GM18907 (cell line): Measurements from ENCODE around the gene EPHB2.

Source experiments
- ATAC-seq: cut with Tn5 transposase; IDR thresholded peaks from one replicate; pipeline ENCODE4 v1.9.1; 2021; ENCODE audit warnings: mild to moderate bottlenecking, moderate library complexity; ENCODE audit not compliant: unreplicated experiment

The EPHB2 gene

DNA sequence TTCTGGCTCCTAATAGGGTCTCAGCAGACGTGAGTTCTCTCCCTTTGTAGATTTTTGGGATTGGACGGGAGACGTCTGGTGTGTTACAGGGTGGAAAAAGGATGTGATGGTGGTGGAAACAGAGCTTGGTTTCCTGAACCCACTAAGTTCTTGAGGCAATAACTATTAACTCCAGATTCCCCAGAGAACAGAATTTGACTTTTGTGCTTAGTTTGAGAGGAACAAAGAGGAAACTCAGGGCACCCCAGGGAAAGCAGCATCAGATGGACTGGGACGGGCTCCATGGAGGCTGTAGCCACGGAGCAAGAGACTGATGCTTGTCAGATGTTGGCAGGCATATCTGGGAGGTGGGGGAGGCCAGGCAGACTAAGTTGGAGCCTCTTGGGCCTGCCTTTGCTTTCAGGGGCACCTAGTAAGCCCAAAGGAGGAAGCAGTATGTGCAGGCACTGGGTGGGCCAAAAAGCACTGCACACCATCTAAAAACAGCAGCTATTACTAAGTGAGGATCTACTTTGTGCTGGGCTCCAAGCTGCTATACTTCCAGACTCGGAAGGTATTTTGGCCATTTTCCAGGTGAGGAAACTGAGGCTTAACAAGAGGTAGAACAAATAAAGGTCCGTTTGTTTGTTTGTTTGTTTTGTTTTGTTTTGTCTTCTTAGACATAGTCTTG, 66.9 kb downstream of the EPHB2 start:
- ATAC-seq, result no peak

DNA sequence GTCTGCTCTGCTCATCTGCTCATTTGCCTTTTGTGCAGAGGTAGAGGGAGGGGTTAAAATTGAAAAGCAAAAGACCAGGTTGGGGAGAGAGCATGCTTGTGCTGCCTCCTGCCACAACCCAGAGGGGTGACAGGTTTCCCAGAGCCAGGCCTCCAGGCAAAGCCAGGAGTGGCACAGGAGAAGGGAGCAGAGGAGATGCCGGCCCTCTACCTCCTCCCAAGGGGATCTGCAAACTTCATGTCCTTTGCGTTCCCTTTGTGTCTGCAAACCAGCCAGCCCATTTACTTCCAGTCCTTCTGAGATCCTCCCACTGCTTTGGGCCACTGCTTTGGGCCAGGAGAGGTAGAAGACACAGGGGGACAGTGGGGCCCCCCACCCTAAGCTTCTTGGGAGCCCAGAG, 67.8 kb downstream of the EPHB2 start:
- no peak for ATAC-seq

DNA sequence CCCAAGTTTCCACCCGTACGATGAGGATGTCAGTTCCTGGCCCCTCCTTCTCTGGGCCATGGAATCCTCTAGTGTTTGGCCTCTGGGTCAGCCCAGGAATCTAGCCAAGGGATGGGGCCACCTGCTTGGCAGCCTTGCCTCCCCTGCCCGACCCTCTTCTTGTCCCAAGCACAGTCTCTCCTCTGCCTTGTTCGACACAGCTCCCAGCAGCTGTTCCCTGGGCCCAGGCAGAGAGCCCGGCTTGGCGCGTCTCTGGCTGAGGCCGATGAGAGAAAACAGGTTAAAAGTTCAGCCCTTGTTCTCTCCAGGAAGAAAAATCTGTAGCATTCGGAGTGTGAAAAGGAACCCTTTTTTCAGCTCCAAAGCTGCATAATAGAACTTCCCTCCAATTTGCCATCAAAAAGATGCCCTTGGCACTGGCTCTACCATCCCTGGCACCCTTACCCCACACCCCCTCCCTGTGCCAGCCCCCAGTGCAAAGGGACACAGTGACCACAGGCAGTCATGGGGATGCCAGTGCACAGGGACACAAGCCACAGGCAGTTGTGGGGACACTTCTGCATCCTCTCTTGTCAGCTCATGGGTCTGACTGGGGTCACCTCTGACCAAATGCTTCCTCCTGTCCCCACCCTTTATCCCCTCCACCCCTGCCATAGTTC, 68.4 kb downstream of the EPHB2 start:
- ATAC-seq, result no peak

DNA sequence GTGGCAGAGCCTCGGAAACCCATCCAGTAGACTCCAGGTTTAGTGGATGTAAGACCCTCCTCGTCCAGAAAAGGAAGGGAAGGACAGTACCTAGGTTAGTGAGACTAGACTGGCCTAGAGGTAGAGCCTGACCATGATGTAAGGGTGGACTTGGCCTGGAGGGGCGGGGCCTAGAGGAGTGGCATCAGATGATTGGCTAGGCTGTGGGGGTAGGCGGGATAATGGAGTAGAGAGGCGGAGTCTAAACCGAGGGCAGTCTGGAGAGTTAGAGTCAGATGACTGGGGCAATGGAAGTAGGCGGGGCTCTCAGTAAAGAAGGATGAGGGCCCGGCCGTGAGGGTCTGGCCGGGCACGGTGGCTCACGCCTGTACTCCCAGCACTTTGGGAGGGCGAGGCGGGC, 70.1 kb downstream of the EPHB2 start:
- ATAC-seq, result no peak

DNA sequence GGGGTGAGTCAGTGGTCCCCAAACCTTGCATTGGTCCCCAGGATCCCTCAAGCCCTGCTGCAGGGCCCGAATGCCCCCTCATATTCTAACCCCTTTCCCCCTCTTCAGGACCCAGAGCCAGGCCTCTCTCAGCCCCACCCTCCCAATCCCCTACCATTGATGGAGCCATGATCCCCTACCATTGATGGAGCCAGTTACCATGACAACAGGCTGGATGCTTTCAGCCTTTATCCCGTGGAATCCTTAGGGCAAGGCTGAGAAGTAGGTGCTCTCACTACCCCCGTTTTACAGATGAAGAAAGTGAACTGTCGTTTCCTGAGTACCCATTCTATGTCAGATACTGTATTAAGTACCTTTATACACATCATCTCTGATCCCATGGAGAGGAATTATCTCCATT, 70.8 kb downstream of the EPHB2 start:
- ATAC-seq, result no peak

DNA sequence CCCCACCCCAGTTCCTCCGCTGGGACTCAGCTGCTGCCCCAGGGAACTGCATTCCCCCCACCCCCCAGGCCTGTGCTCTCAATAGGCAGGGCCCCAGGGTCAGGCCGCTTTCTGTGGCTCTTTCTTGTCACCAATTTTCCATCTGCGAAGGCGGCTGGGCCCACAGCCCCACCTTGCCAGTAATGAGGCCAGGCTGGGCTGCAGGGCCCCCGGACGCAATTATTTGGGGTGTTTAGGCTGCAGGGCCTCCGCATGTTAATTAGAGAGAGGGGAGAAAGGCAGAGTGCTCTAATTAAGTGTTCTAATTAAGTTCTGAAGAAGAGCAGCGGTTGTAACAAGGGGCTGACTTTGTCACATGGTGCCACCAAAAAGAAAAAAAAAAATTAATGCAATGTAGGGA, 71.8 kb downstream of the EPHB2 start:
- ATAC-seq, result no peak

DNA sequence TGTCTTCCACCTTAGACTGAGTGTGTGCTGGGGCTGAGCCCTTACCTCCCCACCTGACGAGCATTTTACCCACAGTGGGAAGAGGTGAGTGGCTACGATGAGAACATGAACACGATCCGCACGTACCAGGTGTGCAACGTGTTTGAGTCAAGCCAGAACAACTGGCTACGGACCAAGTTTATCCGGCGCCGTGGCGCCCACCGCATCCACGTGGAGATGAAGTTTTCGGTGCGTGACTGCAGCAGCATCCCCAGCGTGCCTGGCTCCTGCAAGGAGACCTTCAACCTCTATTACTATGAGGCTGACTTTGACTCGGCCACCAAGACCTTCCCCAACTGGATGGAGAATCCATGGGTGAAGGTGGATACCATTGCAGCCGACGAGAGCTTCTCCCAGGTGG, 73.7 kb downstream of the EPHB2 start:
- ATAC-seq, result no peak

DNA sequence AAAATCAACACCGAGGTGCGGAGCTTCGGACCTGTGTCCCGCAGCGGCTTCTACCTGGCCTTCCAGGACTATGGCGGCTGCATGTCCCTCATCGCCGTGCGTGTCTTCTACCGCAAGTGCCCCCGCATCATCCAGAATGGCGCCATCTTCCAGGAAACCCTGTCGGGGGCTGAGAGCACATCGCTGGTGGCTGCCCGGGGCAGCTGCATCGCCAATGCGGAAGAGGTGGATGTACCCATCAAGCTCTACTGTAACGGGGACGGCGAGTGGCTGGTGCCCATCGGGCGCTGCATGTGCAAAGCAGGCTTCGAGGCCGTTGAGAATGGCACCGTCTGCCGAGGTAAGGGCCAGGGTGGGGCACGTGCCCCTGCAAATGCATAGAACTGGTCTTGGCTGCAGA, 74.1 kb downstream of the EPHB2 start:
- ATAC-seq, result no peak

DNA sequence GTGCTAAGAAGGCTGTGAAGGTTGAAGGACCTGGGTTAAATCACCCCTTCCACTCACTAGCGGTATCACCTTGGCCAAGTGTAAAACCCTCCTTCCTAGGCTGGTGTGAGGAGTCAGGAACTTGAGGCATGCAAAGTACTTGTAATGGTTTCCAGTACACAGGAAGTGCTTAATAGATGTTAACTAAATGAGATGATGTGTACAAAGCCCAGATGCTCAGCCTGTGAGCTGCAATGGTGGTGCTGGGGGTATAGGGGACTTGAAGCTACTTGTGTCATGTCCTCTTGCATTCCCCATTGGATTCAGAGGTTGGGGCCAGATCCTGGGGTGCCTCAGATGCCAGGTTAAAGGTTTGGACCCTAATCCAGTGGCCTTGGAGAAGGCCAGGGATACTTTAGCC, 75.5 kb downstream of the EPHB2 start:
- no peak for ATAC-seq

DNA sequence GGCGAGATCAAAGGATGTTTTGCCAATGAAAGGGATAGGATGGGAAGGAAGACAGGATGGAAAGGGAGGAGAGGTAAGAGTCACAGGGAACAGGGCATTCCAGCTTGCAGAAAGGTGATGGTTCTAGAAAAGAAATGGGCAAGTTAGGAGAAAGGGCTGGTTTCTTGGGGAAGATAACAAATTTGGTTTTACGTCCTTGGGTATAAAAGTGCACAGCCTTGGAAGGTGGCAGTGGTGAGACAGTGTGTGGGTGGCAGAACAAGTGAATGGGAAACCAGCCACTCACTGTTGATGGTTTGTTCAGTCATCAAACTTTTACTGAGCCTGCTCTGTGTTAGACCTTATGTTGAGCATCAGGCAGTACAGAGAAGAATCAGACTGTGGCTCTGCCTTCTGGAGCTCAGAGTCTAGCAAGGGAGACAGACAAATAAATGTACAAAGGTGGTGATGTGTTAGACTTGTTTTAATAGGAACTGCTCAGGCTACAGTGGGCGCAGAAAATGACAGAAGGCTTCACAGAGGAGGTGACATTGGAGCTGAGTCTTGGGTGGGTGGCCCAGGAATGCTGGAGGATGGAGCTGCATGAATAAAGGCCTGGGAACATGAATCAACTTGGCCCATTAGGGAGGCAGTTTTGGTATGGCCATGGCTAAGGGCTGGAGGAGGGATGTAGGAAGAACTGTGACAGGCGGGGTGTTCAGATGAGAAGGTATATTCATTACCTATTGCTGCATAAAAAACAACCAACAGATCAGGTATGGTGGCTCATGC, 76.3 kb downstream of the EPHB2 start:
- ATAC-seq, result no peak

DNA sequence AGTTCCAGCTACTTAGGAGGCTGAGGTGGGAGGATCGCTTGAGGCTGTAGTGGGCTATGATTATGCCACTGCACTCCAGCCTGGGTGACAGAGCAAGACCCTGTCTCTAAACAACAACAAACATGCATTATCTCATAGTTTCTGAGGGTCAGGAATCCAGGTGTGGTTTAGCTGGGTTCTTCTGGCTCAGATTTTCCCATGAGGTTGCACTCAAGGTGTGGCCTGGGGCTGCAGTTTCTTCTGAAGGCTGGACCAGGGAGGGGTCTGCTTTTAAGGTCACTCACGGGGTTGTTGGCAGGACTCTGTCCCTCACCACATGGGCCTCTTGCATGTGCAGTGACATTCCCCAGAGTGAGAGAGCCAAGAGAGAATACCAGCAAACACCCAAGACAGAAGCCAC, 77.0 kb downstream of the EPHB2 start:
- ATAC-seq, result no peak

DNA sequence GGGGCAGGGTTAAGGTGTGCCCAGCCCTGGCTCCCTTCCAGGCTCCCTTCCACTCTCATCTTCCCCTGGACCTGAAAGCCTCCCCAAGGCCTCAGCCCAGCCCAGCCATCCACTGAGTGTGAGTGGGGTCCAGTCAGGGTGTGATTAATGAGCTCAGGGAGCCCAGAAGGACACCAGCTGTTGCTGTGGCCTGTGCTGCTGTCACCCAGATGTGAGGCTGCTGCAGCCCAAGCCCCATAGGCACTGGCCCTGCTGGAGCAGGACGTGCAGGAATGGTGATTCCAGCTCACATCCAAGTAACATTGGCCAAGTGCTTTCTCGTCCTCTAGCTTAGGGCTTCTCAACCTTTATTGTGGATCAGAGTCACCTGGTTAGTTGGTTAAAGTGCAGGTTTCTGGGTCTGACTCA, 77.6 kb downstream of the EPHB2 start:
- ATAC-seq, result no peak

DNA sequence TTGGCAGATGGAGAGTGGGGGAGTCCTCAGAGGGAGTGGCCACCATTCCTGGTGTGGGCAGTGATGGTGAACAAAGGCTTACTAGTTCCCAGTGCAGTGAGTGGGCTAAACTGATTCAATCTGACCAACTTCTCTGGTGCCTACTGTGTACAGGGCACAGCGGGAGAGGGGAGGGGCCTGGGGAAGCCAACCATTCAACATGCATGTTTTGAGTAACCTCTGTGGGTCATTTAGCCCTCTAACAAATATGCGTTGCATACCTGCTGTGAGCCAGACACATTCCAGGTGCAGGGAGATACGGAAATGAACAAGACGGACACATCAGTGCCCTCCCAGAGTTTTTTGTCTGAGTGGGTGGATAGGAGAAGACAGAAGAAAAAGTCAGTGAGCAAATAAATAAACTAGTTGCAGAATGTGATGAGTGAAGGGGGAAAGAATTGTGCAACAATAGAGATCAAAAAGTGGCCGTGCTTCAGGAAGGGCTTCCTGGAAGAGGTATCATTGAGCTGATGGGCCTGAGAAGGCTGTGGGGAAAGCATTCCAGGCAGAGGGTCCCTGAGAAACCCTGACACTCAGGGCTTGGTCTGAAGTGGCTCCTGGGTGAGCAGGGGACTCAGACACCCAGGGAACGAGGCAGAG, 78.8 kb downstream of the EPHB2 start:
- no peak for ATAC-seq

DNA sequence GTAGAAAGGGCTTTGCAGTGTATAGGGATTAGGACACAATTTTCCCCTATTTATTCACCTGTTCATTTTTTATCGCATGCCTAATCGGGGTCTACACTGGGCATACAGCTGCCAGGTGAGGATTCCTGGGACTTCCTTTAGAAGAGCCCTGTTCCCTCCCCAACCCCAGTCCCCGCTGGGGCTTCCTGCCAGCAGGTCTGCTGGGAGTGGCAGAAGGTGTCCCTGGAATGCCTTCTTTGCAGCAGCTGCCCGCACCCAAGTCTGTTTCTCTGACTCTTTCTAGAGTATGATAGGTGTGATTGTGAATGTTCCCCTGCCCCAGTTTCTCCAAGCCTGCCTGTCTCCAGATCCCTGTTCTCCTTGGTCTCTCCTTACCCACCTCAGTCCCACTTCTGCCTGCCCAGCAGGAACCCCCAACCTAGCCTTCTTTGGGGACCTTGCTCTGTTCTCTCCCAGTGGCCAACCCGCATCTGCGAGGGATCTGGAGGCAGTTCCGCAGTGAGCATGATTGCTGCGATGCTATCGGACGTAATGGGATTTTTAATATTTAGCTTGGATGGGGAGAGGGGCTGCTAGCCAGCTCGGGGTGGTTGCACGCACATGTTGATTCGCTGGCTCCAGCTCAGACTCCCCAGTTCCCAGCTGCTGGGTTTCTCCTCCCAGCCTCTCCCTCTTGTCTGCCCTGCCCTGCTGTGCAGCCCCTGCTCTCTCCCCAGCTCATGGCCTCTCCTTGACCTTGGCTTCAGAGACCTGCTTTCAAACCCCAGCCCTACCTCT, 79.8 kb downstream of the EPHB2 start:
- ATAC-seq, result no peak

DNA sequence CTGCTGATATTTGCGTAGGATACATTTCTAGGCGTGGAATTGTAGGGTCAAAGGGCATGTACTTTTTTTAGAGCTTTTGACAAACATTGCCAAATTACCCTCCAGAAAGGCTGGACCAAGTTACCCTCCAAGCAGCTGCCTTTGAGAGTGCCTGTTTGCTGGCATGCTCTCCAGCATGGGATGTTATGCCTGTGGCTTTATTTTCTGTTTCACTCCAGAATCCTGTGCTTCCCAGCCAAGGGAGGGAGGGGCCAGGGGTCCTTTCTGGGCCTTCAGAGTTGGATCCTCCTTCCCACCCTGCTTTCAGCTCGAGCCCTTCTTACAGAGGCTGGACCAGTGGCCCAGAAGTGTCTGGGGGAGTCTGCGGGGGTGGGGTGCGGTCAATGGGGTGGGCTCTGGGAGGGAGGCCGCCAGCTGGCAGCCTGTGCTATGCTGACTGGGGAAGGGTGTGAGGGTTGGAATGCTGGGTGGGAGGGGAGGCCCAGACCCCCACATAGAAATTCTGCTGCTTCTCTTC, 81.2 kb downstream of the EPHB2 start:
- ATAC-seq, result no peak

DNA sequence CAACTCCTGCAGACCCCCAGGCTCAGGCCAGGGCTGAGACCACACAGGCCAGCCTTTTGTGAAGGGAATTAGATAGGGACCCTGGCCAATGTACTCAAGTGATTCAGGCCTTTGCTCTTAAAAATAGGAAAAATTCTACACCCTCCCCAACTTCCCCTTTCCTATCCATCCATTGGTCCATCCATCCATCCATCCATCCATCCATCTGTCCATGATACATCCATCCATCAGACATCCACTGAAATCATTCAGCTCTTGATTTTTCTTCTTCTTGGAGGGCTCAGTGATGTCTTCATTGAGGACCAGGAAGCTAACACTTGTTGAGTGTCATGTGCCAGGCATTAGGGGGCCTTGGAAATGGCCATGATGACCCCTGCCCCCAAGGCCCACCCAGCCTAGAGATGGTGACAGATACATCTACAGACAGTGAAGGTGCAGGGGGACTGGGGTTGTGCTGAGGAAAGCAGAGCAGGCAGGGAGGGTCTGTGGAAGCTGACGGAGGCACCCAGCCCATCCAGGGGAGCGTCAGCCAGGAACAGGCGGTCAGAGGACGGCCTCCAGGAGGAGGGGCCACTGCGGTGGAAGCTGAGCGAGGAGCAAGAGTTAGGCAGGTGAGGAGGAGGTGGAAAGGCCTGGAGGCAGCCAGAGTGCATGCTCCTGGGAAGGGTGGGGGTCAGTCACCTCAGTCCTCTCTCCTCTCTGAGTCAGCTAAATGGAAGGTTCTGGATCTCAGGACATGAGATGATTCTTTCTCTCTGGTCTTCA, 81.9 kb downstream of the EPHB2 start:
- ATAC-seq, result no peak

DNA sequence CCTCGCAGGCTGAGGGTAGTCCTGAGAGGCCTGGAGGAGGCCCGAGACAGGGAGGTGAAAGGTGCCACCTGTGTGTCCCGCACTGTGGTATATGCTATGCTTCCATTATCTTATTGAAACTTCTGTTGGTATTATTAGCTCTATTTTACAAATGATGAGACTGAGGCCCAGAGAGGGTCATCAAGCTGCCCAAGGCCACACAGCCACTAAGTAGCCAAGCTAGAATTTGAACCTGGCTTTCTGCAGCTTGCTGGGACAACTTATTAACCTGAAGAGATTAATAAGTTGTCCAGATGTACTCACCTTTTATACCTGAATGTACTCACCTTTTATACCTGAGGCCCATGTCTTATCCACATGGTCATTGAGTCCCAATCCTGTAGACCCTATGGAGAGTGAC, 83.0 kb downstream of the EPHB2 start:
- no peak for ATAC-seq

DNA sequence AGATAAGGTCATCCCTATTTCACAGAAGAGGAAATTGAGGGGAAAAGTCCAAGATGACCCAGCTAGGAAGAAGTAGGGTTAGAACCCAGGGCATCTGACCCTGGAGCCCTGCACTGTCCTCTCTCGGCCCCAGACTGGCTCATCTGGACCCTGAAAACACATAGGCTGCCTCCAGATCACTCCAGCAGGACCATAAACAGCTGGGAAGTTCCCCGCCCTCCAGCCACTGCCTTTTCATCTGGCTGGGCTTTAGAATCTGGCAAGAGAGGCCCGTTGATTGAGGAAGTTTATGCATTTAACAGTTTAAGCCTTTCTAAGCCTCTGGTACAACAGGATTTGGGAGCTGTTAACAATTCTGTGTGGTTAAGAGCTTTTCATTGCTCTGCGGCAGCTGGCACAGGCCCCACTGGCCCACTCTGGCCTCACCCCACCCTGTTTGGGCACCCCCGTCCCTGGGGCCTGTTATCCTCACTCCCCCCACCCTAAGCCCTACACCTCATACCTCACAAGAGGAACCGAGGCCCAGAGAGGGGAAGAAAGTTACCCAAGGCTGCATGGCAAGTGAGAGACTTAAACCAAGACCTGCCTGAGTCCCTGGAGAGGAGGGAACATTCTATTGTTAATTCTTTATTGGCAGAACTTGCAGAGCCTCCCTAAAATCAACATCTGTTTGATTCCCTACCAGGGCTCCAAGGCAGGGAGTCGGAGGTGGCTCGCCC, 84.2 kb downstream of the EPHB2 start:
- ATAC-seq, result no peak

DNA sequence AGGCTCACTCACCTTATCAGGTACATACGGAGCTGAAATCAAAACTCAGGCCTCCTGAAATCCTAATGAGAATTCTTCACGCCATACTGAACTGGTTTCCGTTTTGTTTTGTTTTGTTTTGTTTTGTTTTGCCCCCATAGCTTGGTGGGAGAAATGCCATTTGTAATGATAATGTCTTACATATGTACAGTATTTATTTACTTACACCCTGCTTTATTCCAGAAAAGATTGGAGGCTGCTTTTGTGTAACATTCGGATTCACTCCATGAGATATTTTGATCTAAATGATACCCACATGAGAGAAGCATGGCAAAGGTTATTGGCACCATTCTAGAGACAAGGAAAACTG, 84.7 kb downstream of the EPHB2 start:
- ATAC-seq, result no peak
